HPDE6-E6E7 (cell line): ENCODE data around the gene CDC42BPG.

Experiments
- DNase-seq: peaks from one replicate; pipeline ENCODE4 v3.0.0; 2011; ENCODE audit warnings: missing footprints; ENCODE audit errors: extremely low spot score

The CDC42BPG gene

GRCh38 chr11:64835616-64836447 is 8.6 kb downstream of the CDC42BPG start:
- DNase-seq: no peak

- DNase-seq: peak; percentile 93
Observed at GRCh38 chr11:64834723-64835615, 9.5 kb downstream of the CDC42BPG start.

GRCh38 chr11:64834031-64834722 is 10.3 kb downstream of the CDC42BPG start:
- no peak for DNase-seq

- DNase-seq: no peak
Observed at GRCh38 chr11:64833509-64833908, 10.9 kb downstream of the CDC42BPG start.

- no peak for DNase-seq
Observed at GRCh38 chr11:64833198-64833502, 11.3 kb downstream of the CDC42BPG start.

GRCh38 chr11:64832467-64833197 is 11.8 kb downstream of the CDC42BPG start:
- DNase-seq: no peak

- no peak for DNase-seq
Observed at GRCh38 chr11:64831411-64831891, 13.0 kb downstream of the CDC42BPG start.

- no peak for DNase-seq
Observed at GRCh38 chr11:64829536-64830251, 14.8 kb downstream of the CDC42BPG start.

GRCh38 chr11:64827451-64827839 is 17.0 kb downstream of the CDC42BPG start:
- DNase-seq: no peak

GRCh38 chr11:64826578-64827450 is 17.6 kb downstream of the CDC42BPG start:
- DNase-seq: no peak

GRCh38 chr11:64826062-64826461 is 18.4 kb downstream of the CDC42BPG start:
- no peak for DNase-seq

- DNase-seq: no peak
Observed at GRCh38 chr11:64823568-64824119, 20.8 kb downstream of the CDC42BPG start.

GRCh38 chr11:64817476-64817875 is 27.0 kb downstream of the CDC42BPG start:
- no peak for DNase-seq

- peak; percentile 68 for DNase-seq
Observed at GRCh38 chr11:64815433-64815832, 29.0 kb downstream of the CDC42BPG start.

- no peak for DNase-seq
Observed at GRCh38 chr11:64814712-64815187, 29.7 kb downstream of the CDC42BPG start.

GRCh38 chr11:64813826-64814225 is 30.6 kb downstream of the CDC42BPG start:
- no peak for DNase-seq

GRCh38 chr11:64810891-64811272 is 33.6 kb downstream of the CDC42BPG start:
- DNase-seq: no peak

- DNase-seq: peak; percentile 96
Observed at GRCh38 chr11:64810271-64810890, 34.1 kb downstream of the CDC42BPG start, which contains the start of gene MEN1. TSS of gene MEN1 (minus strand) at chr11:64810551. CDS start at chr11:64810109, 442 bp downstream.

- peak; percentile 71 for DNase-seq
Observed at GRCh38 chr11:64809781-64810241, 34.6 kb downstream of the CDC42BPG start.
